SKM-1 treated with dmso at 0.1 percent for 144 hours (cell line): Measurements from ENCODE around the gene MTA1.

Experiments
- DNase-seq: peaks from one replicate; lab custom pipeline; 2025; ENCODE audit not compliant: unreplicated experiment; lab: John Stamatoyannopoulos, UW

MTA1 gene

DNA sequence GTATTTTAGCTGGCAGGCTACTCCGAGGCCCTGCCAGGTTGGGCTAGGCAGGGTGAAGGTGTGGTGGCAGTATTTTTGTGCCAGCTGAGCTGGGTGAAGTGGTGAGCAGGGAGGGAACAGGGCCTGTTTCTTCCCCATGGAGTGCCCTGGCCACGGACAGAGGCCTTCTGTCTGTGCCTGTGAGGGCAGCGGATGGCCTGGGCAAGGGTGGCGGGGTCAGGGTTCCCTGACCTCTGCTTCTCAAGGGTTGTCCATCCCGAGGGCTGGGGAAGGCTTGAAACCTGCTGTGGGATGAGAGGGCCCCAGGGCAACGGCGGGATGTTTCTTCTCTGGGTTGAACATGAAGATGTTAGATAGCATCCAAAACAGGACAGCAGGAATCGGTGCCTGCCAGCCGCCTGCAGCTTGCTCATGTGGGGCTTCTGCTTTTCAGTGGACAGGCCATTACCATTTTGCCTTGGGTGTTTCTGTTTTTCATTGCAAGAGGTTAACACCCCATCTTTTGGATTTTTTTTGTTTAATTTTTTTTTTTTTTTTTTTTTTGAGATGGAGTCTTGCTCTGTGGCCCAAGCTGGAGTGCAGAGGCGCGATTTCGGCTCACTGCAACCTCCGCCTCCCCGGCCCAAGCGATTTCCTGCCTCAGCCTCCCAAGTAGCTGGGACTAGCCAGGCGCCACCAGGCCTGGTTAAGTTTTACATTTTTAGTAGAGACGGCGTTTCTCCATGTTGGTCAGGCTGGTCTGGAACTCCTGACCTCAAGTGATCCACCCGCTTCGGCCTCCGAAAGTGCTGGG, 3.3 kb downstream of the MTA1 start:
- no peak for DNase-seq

DNA sequence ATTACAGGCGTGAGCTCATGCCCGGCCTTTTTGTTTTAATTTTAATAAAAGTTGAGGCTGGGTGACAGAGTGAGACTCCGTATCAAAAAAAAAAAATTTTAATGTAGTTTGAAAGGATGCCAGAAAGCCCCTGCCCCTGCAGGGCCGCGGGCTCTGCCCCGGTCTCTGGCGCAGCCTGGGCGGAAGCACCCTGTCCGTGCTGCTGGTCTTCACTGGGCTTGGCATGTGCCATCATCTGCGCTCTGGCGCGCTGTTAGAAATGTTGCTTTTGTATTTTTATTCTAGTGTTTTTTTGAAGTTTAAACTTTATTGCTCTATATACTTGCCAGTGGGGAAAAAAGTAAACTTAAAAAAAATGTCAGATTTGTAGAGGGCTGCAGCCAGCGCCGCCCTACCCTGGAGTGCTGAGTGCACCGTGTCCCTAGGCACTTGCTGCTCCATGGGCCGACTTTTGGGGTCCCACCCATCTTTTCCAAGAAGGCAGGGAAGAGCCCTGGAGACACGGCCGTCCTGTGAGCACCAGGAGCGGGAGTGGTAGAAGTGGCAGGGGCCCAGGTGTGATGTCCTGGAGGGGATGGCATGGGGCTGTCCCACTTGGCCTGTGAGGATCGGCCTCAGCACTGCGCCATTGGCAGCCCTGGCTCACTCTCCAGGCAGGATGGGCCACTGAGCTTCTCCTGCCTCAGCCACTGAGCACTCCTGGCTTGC, 4.0 kb downstream of the MTA1 start:
- DNase-seq: no peak

DNA sequence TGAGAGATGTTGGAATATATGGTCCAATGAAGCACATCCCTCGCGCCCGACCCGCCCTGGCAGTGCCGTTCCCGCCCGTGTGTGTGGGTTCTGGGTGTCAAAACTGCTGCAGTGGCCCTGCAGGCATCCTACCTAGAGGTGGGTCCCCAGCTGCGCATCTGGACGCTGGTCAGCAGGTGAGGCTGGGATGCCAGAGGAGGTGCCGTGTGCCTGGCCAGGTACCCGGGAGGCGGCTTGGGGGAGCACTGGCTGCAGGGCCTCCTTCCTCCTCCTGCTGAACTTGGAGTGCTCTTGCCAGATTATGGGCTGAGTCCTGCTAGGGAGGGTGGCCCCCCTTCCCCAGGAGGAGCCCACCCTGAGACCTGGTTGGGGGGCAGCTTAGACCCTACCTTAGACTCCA, 5.2 kb downstream of the MTA1 start:
- no peak for DNase-seq

DNA sequence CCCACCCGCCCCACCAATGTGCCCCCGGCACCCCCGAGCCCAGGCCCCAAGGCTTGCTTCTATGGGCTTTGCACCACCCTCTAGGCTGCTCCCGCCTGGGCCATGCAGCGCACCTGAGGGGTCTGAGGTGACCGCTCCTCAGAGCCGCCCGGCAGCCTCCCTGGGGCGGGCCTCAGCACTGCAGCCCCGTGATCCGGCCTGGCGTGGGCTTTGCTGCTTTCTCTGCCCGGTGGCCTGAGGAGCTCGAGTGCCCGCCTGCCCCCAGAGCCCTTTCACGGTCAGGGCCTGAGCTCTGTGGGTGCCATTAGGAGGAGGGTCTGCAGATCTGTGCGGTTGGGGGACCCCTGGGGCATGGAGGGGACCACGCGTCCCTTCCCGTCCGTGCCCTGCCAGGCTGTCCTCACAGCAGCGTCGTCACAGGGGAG, 6.2 kb downstream of the MTA1 start:
- DNase-seq: no peak

- no peak for DNase-seq
Measured at GRCh38 chr14:105426416-105427130, 6.9 kb downstream of the MTA1 start.

DNA sequence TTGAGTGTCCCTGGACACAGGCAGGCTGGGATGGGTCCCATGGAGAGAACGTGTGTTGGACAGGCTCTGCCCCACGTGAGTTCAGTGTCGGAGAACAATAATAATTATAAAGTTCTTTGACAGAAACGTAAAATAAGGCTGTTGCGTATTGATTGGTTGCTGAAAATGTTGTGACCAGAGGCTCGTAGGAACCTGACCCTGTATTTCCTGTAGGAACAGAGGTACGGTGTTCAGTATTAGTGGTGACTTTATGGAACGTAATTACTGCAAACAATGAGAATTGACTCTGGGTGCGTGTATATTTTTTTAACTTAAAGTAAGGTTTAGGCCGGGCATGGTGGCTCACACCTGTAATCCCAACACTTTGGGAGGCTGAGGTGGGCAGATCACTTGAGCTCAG, 7.8 kb downstream of the MTA1 start:
- no peak for DNase-seq

DNA sequence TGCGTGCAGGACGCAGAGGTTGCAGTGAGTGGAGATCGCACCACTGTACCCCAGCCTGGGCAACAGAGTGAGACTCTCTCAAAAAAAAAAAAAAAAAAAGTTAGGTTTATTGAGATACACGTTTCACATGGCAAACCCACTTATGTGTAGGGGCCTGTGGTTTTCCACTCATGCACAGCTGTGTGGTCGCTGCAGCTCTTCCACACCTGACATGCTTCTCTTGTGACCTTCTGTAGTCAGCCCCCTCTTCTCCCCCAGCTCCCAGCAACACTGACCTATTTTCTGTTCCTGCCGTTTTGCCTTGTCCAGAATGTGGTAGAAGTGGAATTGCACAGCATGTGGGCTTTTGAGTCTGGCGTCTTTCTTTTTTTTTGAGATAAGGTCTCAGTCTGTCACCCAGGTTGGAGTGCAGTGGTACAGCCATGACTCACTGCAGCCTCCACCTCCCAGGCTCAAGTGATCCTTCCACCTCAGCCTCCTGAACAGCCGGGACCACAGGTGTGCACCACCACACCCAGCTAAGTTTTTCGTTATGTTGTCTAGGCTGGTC, 8.4 kb downstream of the MTA1 start:
- no peak for DNase-seq

DNA sequence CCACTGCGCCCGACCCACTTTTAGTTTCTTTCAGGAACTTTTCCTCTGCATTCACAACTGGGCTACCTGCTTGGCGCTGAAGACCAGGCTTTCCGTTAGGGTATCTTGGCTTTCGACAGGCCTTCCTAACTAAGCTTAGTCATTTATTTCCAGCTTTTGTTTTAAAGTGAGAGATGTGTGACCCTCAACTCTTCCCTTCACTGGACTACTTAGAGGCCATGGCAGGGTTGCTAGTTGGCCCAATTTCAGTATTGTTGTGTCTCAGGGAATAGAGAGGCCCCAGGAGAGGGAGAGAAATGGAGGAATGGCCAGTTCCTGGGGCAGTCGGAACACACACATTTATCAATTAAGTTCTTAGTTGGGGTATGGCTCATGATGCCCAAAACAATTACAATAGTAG, 10.4 kb downstream of the MTA1 start:
- no peak for DNase-seq

- DNase-seq: no peak
Measured at GRCh38 chr14:105430565-105430964, 10.9 kb downstream of the MTA1 start.

GRCh38 chr14:105431256-105431655, 11.6 kb downstream of the MTA1 start:
- no peak for DNase-seq

GRCh38 chr14:105432657-105433056, 13.0 kb downstream of the MTA1 start:
- DNase-seq: no peak

- no peak for DNase-seq
Measured at GRCh38 chr14:105433161-105433605, 13.6 kb downstream of the MTA1 start.

- no peak for DNase-seq
Measured at GRCh38 chr14:105436402-105436801, 16.8 kb downstream of the MTA1 start.

GRCh38 chr14:105436891-105437722, 17.5 kb downstream of the MTA1 start:
- DNase-seq: no peak

- no peak for DNase-seq
Measured at GRCh38 chr14:105437723-105438500, 18.3 kb downstream of the MTA1 start.

DNA sequence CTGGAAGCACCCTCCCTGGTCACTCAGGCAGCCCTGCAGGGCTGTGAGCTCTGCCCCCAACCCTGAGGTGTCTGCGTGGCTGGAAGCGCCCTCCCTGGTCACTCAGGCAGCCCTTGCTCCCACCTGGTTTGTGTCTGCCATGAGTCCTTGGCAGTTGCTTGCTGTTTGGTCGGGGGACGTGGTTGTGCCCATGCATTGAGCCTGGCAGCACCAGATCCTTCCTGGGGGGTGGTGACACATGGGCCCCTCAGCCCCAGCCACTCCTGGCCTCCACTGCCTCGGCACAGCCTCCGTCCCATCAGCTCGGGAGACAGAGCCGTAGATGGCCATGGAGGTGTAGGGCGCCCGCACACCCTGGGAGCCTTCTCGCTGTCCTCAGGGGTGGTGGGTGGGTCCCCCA, 19.6 kb downstream of the MTA1 start:
- DNase-seq: no peak

DNA sequence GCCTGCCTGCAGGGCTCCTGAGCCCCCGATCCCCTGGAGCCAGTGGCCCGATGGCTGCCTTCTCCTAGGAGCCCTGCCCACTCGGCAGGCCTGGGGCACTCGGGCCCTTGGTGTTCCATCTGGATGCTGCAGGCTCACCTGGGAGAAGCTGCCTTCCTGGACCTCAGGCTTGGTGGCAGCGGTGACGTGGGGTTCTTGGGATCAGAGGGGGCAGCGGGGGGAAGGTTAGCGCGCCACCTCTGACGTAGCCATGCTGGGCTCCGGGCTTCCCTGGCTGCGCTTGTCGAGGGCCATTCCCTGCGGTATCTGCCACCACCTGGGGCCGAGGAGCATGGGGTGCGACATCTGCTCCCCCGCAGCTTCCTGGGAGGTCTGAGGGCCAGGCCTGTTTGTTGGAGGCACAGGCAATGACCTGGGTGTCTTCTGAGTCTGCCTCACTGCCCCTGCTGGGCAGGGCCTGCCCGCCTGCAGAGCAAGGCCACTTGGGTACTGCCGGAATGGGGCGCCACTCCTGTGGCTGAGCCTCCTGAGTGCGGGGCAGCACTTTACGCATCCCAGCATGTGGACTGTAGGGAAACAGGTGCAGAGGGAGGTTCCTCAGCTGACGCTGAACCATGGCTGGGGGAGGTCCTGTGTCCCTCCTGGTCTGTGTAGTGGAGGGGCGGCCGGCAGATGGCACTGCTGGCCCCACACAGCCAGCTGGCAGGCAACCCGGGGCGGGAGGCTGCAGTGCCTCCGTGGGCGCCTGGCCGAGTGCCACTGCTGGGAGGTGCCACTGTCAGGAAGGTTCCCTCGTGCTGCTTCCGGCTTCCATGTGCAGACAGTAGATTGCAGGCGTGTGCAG, 20.3 kb downstream of the MTA1 start:
- no peak for DNase-seq

DNA sequence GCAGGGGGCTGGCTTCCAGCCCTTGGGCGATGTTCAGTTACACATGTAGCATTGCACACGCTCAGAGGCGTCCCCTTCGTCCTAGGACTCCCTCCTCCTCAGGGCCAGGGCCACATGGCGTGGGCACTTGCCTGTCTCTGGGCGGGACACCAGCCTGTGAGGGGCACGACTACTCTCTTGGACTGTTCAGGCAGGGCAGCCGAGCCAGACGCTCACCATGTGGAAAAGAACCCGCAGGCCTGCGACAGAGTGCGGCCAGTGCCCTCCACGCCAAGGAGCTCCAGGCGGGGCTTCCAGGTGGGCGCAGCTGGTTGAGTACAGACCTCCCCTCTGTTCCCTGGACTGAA, 20.9 kb downstream of the MTA1 start:
- no peak for DNase-seq

GRCh38 chr14:105440992-105441391, 21.4 kb downstream of the MTA1 start:
- no peak for DNase-seq
